NCI-H2107 treated with DMSO at 0.1 percent for 48 hours (cell line): ENCODE results near the gene GTF2F1.
A peak's percentile ranks its signal among the peaks of the same experiment; 100 is the strongest.
"Not testable (repeated sequence)": the region's sequence is repeated elsewhere in the genome, so short reads cannot be mapped to it uniquely, and the experiment has no call there.

Source experiments
- DNase-seq: peaks from one replicate; lab custom pipeline; 2025; ENCODE audit not compliant: unreplicated experiment; lab: John Stamatoyannopoulos, UW

GTF2F1 gene

DNA sequence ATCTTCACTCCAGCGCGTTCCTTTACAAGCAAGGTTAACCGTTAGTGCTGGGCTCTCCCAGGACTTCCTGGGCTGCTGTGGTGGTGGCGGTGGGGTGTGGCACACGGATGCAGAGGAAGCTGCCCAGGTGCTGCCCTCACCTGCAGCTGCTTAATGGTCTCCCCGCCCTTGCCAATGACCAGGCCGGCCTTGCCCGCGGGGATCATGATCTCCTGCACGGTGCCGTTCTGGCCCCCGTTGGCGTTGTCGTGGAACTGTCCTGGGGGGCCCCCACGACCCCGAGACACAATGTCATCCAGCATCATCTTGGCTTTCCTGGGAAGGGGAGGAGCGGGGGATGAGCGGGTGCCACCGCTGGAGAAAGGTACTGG, 25.6 kb upstream of the GTF2F1 start:
- DNase-seq: no peak

DNA sequence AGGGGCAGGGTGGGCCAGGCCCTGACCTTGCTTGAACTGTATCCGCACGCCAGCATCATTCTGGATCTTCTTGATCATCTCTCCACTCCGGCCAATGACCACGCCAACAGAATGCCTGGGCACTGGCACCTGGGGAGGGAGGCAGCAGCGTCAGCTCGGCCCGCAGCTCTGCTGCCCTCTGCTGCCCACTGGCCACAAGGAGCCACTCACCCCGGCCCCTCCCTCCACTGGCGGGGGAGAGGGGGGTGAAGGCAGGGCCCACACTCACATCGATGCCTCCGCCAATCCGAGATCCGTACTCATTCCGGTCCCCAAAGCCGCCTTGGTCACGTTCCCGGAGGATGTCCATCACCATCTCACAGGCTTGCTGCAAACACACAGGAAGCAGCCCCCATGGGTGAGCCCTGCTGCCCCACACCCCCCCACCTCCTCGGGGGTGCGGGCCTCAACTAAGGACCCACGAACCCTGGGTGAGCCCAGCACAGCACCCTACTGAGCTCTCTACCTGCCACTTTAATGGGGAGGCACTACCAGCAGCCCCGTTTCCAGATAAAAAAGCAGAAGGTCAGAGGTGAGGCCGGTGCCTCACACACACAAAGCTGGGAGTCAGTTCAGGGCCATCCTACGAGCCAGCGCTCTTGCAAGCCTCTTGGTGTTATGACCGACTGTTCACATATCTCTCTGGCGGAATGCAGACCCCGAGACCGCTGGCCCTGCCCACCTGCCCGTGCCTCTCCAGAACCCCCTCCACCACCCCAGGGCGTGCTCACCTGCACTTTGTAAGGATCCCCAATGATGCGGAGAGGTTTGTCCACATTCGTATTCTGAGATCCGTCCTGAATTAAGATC, 25.0 kb upstream of the GTF2F1 start:
- no peak for DNase-seq

DNA sequence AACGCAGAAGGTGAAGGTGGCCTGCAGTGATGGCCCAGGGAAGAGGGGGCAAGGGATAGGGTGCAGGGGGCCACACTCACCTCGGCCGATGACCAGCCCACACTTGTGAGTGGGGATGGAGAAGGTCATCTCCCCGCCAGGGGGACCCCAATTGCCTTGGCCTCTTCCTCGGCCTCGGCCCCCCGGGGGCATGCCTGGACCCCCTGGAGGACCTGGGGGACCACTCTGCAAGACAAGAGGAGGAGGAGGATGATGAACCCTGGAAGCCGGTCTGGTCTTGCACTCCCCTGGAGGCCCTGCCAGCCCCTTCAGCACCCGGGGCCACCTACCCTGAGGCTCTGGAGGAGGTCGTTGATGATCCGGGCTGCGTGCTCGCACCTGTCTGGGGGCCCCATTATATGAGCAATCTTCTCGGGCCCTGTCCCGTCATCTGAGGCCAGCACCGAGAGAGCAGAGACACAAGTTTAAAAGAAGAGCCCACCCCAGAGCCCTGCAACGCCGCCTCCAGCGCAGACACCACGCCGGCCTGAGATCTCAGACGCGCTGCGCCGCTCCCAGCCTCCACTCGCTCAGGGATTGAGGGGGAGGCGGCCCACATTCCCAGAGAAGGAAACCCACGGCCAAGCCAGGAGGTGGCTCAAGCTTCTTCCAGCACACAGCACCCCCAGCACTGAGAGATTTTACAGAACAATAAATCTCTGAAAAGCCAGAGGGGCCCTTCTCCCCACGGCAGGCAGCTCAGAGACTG, 23.9 kb upstream of the GTF2F1 start:
- DNase-seq: no peak

DNA sequence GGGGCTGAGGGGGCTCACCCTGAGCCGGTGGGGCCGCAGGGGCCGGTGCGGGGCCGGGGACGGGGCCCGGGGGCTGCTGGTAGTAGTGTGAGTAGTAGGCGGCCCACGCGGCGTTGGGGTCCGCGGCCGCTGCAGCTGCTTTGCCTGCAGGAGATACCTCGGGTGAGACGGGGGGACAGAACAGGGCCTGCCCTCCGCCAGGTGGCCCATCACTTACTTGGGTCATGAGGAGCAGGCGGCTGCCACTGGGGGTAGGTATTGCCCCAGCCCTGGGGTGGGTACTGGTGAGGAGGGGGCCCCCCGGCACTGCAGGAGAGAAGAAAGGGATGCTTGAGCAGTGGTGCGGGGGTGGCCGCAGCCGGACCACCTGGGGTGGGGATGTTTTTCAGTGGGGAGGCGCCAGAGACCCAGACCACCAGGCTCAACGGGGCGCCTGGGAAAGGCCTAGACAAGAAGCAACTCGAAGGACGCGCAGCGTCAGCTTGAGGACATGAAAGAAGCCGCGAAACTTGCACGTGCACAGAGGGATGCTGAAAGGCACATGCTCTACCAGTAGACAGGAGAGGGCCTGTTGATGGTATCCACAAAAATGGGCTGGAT, 22.7 kb upstream of the GTF2F1 start:
- DNase-seq: no peak

DNA sequence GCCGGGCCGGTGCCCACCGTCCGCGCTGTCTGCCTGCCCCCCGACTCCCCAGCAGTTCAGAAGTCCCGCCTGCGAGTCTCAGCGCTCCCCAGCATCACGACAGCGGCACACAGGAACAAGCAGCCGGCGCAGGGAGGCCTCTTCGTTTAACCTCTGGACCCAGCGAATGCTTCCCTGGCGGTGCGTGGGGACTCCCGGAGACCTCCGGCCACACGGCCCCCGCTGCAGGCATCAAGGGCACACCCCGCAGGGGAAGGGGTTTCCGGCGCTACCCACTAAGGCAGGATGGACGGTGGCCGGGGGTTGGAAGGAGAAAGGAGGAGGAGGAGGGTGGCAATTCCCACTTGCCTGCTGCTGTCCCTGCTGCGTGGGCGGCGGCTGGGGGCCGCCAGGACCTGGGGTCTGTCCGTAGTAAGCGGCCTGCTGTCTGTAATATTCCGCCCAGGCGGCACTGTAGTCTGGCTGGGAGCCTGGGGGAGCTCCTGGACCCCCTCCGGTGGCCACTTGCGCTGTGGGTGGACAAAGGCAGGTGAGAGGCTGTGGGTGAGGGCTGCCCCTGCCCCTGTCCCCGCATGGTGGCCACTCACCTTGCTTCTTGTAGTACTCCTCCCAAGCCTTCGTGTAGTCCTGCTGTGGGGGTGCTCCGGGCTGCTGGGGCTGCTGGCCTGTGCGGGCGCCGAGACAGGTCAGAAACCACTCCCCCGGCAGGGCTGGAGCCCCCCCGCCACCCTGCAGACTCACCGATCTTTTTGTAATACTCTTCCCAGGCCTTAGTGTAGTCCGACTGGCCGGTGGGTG, 22.0 kb upstream of the GTF2F1 start:
- no peak for DNase-seq

DNA sequence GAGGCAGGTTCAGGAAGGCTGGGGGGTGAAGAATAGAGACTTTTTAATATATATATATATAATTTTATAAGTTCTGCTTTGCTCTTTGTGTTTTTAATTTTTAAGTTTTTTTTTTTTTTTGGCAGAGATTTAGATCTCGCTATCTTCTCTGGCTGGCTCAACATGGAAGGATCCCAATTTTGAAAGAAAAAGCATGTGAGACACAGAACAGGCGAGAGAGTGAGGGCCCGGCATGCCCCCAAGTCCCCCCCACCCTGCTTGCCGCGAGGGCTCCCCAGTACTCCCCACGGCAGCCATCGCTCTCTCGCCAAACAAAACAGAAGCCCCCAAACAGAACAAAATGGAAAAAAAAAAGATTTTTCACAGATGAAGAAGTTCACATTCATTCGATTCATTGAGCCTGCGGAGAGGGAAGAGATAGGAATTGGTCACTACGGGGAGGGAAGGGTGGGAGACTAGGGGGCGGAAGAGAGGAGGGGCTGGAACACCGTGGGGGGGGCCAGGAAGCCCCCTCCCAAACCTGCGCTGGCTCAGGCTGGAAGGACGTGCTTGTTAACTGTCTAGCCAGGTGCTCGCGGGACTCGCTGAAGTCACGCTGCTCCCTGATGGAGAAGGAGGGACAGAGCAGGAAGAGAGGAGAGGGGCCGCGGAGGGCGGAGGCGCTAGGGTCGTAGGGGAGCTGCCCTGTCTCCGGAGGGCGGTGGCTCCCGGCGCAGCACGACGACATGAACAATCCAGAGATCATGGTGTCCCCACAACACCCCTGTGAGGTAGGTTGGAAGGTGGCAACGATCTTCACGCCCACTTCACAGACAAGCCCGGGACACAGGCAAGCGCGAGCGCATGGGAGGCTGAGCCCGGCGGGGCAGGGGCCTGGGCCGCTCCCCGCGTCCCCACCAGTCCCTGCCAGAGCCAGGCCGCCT, 21.0 kb upstream of the GTF2F1 start:
- no peak for DNase-seq

DNA sequence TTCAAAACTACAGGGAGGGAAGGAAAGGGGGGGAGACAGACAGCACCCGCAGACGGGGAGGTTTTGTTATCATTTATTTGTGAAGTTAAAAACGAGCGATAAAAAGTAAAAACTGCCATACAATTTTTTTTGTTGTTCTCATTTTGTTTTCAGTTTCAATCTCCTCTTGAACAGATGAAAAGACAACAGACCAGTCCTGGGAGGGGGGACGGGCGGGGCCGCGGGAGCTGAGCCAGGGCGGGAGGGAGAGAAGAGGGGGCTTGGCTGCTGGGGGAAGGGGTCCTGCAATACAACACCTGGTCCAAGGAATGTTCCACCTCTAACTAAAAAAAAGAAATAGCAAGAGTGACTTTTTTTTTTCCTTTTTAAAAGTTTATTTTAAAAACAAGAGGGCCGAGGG, 20.3 kb upstream of the GTF2F1 start:
- DNase-seq: no peak

DNA sequence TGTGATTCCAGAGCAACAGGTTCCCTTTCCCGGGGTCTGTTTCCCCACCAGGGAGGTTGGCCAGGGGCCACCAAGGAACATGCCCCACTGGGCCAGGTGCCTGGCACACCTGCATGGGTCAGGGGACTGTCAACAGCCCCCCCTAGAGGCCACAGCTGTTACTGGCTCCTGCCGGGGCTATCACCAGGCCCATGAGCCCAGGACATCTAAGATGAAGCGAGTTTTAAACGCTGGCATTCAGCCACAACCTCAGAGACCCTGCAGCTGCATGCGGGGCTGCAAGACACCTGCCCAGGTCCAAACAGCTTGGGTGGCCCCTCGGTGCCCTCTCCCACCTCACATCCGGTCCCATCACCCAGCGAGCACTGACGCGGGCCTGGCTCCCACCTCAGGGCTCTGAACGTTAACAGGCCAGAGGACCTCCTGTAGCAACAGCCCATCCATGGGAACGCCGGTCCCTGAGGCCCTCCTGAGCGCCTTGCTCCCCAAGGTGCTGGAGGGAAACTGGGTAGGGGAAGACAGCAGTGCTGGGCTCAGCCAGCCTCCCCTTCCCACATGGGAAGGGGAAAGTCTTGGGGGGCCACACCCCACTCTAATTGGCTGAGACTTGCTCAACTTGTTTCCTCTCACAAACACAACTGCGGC, 19.6 kb upstream of the GTF2F1 start:
- DNase-seq: peak; percentile 3

DNA sequence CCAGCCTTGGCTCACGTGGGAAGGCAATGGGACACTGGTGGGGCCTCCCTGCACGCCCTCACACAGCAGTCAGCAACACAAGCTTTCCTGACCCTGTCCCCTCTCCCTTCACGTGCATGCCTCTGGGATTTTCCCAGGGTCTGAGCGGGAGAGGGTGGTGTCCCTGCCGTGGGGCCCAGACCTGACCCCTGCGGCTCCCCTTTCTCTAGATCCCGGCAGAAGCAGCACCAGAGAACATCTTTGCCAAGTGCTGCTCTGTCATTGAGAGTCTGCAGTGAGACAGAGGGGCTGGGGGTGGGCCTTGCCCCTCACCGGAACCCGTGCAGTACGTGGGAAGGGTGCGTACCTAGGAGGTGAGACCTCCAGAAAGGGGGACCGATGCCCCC, 19.1 kb upstream of the GTF2F1 start:
- DNase-seq: no peak

DNA sequence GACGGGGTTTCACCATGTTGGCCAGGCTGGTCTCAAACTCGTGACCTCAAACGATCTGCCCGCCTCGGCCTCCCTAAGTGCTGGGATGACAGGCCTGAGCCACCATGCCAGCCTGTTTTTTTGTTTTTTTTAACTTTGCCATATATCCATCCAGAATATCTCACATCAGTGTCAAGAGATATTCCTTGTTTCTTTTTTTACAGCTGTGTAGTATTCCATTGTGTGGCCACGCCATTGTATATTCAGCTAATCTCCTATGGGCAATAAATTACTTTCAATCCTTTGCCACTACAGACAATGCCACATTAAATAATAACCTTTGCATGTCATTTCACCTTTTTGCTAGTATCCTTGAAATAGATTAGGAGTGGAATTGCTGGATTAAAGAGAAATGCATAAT, 16.4 kb upstream of the GTF2F1 start:
- no peak for DNase-seq

DNA sequence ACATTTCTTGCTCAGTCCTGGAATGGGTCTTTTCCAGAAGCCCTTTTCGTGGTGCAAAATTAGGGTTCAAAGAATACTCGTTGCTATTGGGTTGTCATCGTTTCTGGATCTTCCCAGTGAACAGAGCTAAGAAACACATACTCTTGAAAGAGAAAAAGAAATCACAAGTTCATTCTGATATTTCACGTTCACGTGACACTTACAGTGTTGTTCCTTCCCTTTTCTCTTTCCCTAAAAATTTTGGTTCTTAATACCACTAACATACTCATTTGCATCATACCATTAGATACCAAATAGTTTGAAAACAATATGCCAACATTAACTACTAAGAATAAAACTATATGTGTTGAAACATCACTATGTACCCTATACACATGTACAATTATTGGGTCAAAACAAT, 13.4 kb upstream of the GTF2F1 start:
- DNase-seq: no peak

DNA sequence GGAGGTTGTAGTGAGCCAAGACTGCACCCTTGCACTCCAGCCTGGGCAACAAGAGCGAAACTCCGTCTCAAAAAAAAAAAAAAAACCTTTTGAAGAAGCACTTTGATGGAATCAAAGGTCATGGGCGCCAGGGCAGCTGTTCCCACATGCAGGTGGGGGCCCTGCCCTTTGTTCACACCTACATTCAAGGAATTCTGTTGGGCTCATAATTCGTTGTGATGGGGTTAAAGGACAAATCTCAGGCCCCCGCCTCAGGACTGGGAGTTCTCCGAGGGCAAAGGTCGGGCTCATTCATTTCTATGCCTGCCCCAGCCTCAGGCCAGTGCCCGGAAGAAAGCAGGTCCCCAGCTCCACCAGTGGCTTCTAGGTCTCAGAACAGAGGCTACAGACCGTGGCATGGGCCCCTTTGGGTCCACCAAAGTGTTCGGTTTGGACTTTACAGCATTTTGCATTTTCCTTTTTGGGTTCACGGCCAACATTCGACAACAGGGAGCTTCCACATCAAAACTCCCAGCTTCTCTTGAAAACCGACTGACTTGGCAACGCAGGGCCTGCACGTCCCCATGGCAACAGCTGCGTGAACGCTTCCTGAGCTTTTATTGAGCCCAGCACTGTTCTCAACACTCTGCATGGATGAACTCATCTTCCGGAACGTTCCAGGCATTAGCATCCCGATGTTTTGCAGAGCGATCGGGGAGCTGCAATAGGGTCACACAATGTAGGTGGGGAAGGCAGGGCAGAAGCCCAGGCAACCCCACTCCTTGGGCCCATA, 10.1 kb upstream of the GTF2F1 start:
- DNase-seq: no peak

DNA sequence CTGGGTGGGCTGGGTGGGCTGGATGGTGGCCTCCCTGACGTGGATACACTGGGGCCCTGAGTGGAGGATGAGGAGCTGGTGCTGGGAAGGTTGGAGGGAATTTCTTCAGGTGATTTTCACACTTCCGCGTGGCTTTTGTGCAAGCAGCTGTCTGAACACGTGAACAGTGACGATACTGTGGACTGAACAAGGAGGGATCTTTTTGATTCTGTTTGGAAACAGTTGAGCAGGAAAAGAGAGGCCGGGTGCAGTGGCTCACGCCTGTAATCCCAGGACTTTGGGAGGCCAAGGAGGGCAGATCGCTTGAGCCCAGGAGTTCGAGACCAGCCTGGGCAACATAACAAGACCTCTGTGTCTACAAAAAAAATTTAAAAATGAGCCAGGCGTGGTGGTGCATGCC, 9.1 kb upstream of the GTF2F1 start:
- no peak for DNase-seq

DNA sequence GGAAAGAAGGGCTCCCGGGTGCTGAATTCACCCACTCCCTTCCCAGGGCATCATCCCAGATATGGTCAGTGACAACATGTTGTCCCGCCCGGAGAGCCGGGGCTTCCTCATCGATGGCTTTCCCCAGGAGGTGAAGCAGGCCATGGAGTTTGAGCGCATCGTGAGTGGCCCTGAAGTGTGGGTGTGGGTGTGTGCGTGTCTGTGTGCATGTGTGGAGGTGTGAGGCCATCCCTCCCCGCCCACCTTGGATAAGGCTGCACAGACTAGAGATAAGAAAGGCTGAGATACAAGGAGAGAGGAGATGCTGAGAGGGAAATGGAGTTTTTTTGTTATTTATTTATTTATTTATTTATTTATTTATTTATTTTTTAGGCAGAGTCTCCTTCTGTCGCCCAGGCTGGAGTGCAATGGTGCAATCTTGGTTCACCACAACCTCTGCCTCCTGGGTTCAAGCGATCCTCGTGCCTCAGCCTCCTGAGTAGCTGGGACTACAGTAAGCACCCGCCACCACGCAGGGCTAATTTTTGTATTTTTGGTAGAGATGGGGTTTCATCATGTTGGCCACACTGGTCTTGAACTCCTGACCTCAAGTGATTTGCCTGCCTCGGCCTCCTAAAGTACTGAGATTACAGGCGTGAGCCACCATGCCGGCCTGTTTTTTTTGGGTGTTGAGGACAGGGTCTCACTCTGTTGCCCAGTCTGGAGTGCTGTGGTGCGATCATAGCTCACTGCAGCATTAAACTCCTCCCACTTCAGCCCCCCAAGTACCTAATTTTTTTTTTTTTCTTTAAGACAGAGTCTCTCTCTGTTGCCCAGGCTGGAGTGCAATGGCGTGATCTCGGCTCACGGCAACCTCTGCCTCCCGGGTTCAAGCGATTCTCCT, 7.3 kb upstream of the GTF2F1 start:
- DNase-seq: not testable (repeated sequence)

DNA sequence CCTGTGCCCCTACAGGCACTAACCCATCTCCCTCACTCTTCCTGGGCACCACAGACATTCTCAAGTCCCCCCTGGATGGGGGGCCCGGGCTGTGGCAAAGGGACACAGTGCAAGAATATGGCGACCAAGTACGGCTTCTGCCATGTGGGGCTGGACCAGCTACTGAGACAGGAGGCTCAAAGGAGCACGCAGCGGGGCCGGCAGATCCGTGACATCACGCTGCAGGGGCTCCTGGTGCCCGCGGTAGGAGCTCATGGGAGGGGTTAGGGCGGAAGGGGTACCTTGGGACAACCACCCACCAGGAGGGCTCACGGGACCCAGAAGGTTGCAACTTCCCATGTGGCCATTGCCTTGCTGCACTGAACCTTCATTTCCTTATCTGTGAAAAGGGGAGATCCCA, 3.3 kb upstream of the GTF2F1 start:
- no peak for DNase-seq

DNA sequence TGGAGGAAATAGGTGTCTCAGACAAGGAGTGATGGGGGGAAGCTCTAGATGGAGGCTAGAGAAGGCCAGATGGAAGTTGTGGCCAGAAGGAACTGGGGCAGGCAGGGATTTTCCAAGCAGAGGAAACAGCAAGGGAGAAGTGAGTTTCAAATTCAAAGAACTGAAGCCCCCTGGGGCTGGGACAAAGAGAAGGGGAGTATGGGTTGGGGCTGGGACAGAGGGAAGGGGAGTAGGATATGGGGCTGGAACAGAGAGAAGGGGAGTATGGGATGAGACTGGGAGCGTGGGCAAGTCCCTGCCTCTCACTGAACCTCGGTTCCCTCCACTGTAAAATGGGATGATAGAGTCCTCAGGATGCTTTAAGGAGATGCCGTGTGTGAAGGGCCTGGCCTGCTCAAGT, 1.9 kb upstream of the GTF2F1 start:
- DNase-seq: no peak

DNA sequence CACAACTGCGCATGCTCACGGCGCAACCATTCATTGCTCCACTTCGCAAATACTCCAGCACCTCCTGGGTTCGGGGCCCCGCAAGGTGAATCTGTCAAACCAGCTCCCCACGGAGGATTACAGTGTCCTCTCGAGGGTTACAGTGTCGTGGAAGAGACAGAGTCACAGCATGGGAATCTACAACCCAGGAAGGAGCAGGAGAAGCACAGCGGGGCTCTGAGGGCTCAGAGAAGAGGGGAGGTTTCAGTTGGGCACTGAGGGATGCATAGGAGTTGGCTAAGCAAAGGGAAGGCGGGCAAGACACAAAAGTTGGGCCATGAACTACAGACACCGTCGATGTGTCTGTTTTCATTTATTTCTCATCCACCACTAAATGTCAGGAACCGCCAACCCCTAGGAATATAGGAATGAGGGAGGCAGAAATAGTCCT, 1.0 kb upstream of the GTF2F1 start:
- DNase-seq: no peak
